ENCODE data around the gene BHLHA9. TPM values are rescaled to one million over a fixed set of nuclear protein-coding genes. Genes with fewer than 3 reads are reported as not detected.

The BHLHA9 gene
- total RNA-seq, 1 experiment from 2014 or later = 0.21 TPM

GRCh38 chr17:1294157-1294717 is 24.0 kb downstream of the BHLHA9 start:
- DNase-seq (ENCODE audit: low read depth, low spot score) = no peak
- H3K27me3 ChIP-seq (ENCODE audit: control insufficient read depth, insufficient read depth, low read length) = no peaks in the 10 kb centered on the region
- POLR2A ChIA-PET = no interaction called here
- no TSS peak for BruUV-seq (replicated peaks)
- H3K27ac ChIP-seq (ENCODE audit: low read length) = no peak overlapping the region
- H3K4me1 ChIP-seq (ENCODE audit: control insufficient read depth, insufficient read depth, low read length) = no peaks in the 10 kb centered on the region
- no peak overlapping the region for H3K4me3 ChIP-seq (ENCODE audit: low read depth in 2 of 2, low read length in 2 of 2)
- H3K36me3 ChIP-seq (ENCODE audit: control insufficient read depth, insufficient read depth, low read length) = no peaks in the 10 kb centered on the region
- CTCF ChIA-PET = no interaction called here
- intact Hi-C loops (cut with micrococcal nuclease; ENCODE audit: unreplicated experiment) = no loop called here
- no peak for TF ChIP-seq SIN3A (IDR thresholded peaks at IDR 0.05; ENCODE audit: borderline replicate concordance, insufficient read depth, low read depth, low read length)
- no peak for TF ChIP-seq TCF7L2 (IDR thresholded peaks at IDR 0.05; ENCODE audit: low read depth, low read length)
- TF ChIP-seq REST (IDR thresholded peaks at IDR 0.05; ENCODE audit: insufficient read depth in 1 of 2, low read depth in 2 of 2, low read length in 1 of 2) = no peak
- no peak for TF ChIP-seq POLR2AphosphoS5 (IDR thresholded peaks at IDR 0.05; ENCODE audit: low read depth, low read length)
- TF ChIP-seq CTCF (IDR thresholded peaks at IDR 0.05) = no peak
- no peaks in the 10 kb centered on the region for H3K9me3 ChIP-seq (ENCODE audit: control insufficient read depth, insufficient read depth, low read depth, low read length)
- in situ Hi-C loops (cut with HindIII; ENCODE audit: low pct_unique_long_range_greater_than_20kb, low sequenced_read_pairs) = no loop called here
- no peak for ATAC-seq

- no peak for ATAC-seq
- ChIA-PET POLR2A (no interaction called here), CTCF (no interaction called here)
- BruUV-seq (replicated peaks) = no TSS peak
- intact Hi-C loops (cut with micrococcal nuclease; ENCODE audit: unreplicated experiment) = no loop called here
- no peak for DNase-seq (ENCODE audit: low read depth, low spot score)
- Histone ChIP-seq H3K27ac (ENCODE audit: low read length) (no peak overlapping the region), H3K27me3 (ENCODE audit: control insufficient read depth, insufficient read depth, low read length) (no peaks in the 10 kb centered on the region), H3K9me3 (ENCODE audit: control insufficient read depth, insufficient read depth, low read depth, low read length) (no peaks in the 10 kb centered on the region), H3K4me1 (ENCODE audit: control insufficient read depth, insufficient read depth, low read length) (no peaks in the 10 kb centered on the region), H3K4me3 (ENCODE audit: low read depth in 2 of 2, low read length in 2 of 2) (no peak overlapping the region), H3K36me3 (ENCODE audit: control insufficient read depth, insufficient read depth, low read length) (no peaks in the 10 kb centered on the region)
- in situ Hi-C loops (cut with HindIII; ENCODE audit: low pct_unique_long_range_greater_than_20kb, low sequenced_read_pairs) = no loop called here
- TF ChIP-seq TCF7L2 (IDR thresholded peaks at IDR 0.05; ENCODE audit: low read depth, low read length) = no peak
- TF ChIP-seq REST (IDR thresholded peaks at IDR 0.05; ENCODE audit: insufficient read depth in 1 of 2, low read depth in 2 of 2, low read length in 1 of 2) = no peak
- no peak for TF ChIP-seq CTCF (IDR thresholded peaks at IDR 0.05)
- no peak for TF ChIP-seq SIN3A (IDR thresholded peaks at IDR 0.05; ENCODE audit: borderline replicate concordance, insufficient read depth, low read depth, low read length)
- TF ChIP-seq POLR2AphosphoS5 (IDR thresholded peaks at IDR 0.05; ENCODE audit: low read depth, low read length) = no peak
Measured at GRCh38 chr17:1298606-1299005, 28.4 kb downstream of the BHLHA9 start.

All from Panc1 (cell line).